ENCODE results near the gene HIGD1C. TPM values are rescaled to one million over a fixed set of nuclear protein-coding genes. Genes with fewer than 3 reads are reported as not detected.

Gene HIGD1C
- total and polyA plus RNA-seq, 2 donors (not counting 1 experiment from before 2014, with no cell fraction given): not detected

GRCh38 chr12:50922820-50923219 is 29.5 kb upstream of the HIGD1C start:
- H3K4me3 ChIP-seq (replicated peaks in 1 of 4; ENCODE audit: control extremely low read depth in 1 of 4, insufficient read depth in 1 of 4, low read depth in 3 of 4, low read length in 4 of 4): no peak overlapping the region
- no peaks in the 10 kb centered on the region for H4K20me1 ChIP-seq (ENCODE audit: control insufficient read depth, extremely low read depth, insufficient read depth, low read length)
- peak in 1 of 2 donors; percentile 53 for DNase-seq (ENCODE audit: low read depth in 2 of 2)
- H3K27me3 ChIP-seq (ENCODE audit: control insufficient read depth, insufficient read depth, low read length): no peaks in the 10 kb centered on the region
- peaks cover 3% of the 10 kb centered on the region for H3K79me2 ChIP-seq (ENCODE audit: control insufficient read depth, insufficient read depth, low read length)
- H3K9ac ChIP-seq (ENCODE audit: insufficient read depth, low read length): no peak overlapping the region
- TF ChIP-seq CTCF (conservative IDR thresholded peaks at IDR 0.05 in 1 of 2, IDR thresholded peaks at IDR 0.05 in 1 of 2; ENCODE audit: low read depth in 1 of 2, low read length in 2 of 2) (no peak), EZH2 (IDR thresholded peaks at IDR 0.05; ENCODE audit: low read length, missing control alignments) (no peak)
- peak overlapping the region; percentile 24 for H2AFZ ChIP-seq (ENCODE audit: low read length)
- peaks cover 4% of the 10 kb centered on the region for H3K4me1 ChIP-seq (ENCODE audit: control insufficient read depth, extremely low read depth, insufficient read depth, low read length)
- H3K27ac ChIP-seq (ENCODE audit: insufficient read depth, low read length): no peak overlapping the region
- H3K36me3 ChIP-seq (ENCODE audit: control insufficient read depth, insufficient read depth, low read length): no peaks in the 10 kb centered on the region
- no peaks in the 10 kb centered on the region for H3K9me3 ChIP-seq (ENCODE audit: control insufficient read depth, insufficient read depth, low read depth, low read length)
- peak overlapping the region; percentile 27 for H3K4me2 ChIP-seq (ENCODE audit: extremely low read depth, insufficient read depth, low read length)

- H3K27ac ChIP-seq (ENCODE audit: insufficient read depth, low read length): peak overlapping the region; percentile 18
Measured at GRCh38 chr12:50923361-50924130, 28.8 kb upstream of the HIGD1C start.

GRCh38 chr12:50924131-50924438 is 28.3 kb upstream of the HIGD1C start:
- peaks cover 4% of the 10 kb centered on the region for H3K4me1 ChIP-seq (ENCODE audit: control insufficient read depth, extremely low read depth, insufficient read depth, low read length)

More at GRCh38 chr12:50923361-50924130, 28.8 kb upstream of the HIGD1C start:
- TF ChIP-seq CTCF (conservative IDR thresholded peaks at IDR 0.05 in 1 of 2, IDR thresholded peaks at IDR 0.05 in 1 of 2; ENCODE audit: low read depth in 1 of 2, low read length in 2 of 2) (no peak), EZH2 (IDR thresholded peaks at IDR 0.05; ENCODE audit: low read length, missing control alignments) (no peak)
- Histone ChIP-seq H3K4me2 (ENCODE audit: extremely low read depth, insufficient read depth, low read length) (peak overlapping the region; percentile 59), H3K4me1 (ENCODE audit: control insufficient read depth, extremely low read depth, insufficient read depth, low read length) (peaks cover 4% of the 10 kb centered on the region), H3K36me3 (ENCODE audit: control insufficient read depth, insufficient read depth, low read length) (no peaks in the 10 kb centered on the region), H3K27me3 (ENCODE audit: control insufficient read depth, insufficient read depth, low read length) (no peaks in the 10 kb centered on the region), H3K79me2 (ENCODE audit: control insufficient read depth, insufficient read depth, low read length) (peaks cover 3% of the 10 kb centered on the region), H3K9me3 (ENCODE audit: control insufficient read depth, insufficient read depth, low read depth, low read length) (no peaks in the 10 kb centered on the region), H3K9ac (ENCODE audit: insufficient read depth, low read length) (no peak overlapping the region), H4K20me1 (ENCODE audit: control insufficient read depth, extremely low read depth, insufficient read depth, low read length) (no peaks in the 10 kb centered on the region), H3K4me3 (replicated peaks in 1 of 4; ENCODE audit: control extremely low read depth in 1 of 4, insufficient read depth in 1 of 4, low read depth in 3 of 4, low read length in 4 of 4) (peak overlapping the region in 3 of 4 experiments; percentile 13 to 92 (median 92)), H2AFZ (ENCODE audit: low read length) (peak overlapping the region; percentile 41)
- no peak for DNase-seq (ENCODE audit: low read depth in 2 of 2)

More at GRCh38 chr12:50924131-50924438, 28.3 kb upstream of the HIGD1C start:
- Histone ChIP-seq H3K36me3 (ENCODE audit: control insufficient read depth, insufficient read depth, low read length) (no peaks in the 10 kb centered on the region), H3K4me2 (ENCODE audit: extremely low read depth, insufficient read depth, low read length) (peak overlapping the region; percentile 59), H3K4me3 (replicated peaks in 1 of 4; ENCODE audit: control extremely low read depth in 1 of 4, insufficient read depth in 1 of 4, low read depth in 3 of 4, low read length in 4 of 4) (peak overlapping the region; percentile 2 to 92 (median 52)), H4K20me1 (ENCODE audit: control insufficient read depth, extremely low read depth, insufficient read depth, low read length) (no peaks in the 10 kb centered on the region), H3K27ac (ENCODE audit: insufficient read depth, low read length) (peak overlapping the region; percentile 18), H3K9ac (ENCODE audit: insufficient read depth, low read length) (no peak overlapping the region), H2AFZ (ENCODE audit: low read length) (peak overlapping the region; percentile 41), H3K27me3 (ENCODE audit: control insufficient read depth, insufficient read depth, low read length) (no peaks in the 10 kb centered on the region), H3K9me3 (ENCODE audit: control insufficient read depth, insufficient read depth, low read depth, low read length) (no peaks in the 10 kb centered on the region), H3K79me2 (ENCODE audit: control insufficient read depth, insufficient read depth, low read length) (peaks cover 3% of the 10 kb centered on the region)
- DNase-seq (ENCODE audit: low read depth in 2 of 2): no peak
- TF ChIP-seq CTCF (conservative IDR thresholded peaks at IDR 0.05 in 1 of 2, IDR thresholded peaks at IDR 0.05 in 1 of 2; ENCODE audit: low read depth in 1 of 2, low read length in 2 of 2) (no peak), EZH2 (IDR thresholded peaks at IDR 0.05; ENCODE audit: low read length, missing control alignments) (no peak)
